ENCODE data around the gene ECE2. TPM values are rescaled to one million over a fixed set of nuclear protein-coding genes. Genes with fewer than 3 reads are reported as not detected.
A peak's percentile ranks its signal among the peaks of the same experiment; 100 is the strongest.
"Not testable (repeated sequence)": the region's sequence is repeated elsewhere in the genome, so short reads cannot be mapped to it uniquely, and the experiment has no call there.

The ECE2 gene
- polyA plus RNA-seq, 1 donor from 2014 or later: not detected

DNA sequence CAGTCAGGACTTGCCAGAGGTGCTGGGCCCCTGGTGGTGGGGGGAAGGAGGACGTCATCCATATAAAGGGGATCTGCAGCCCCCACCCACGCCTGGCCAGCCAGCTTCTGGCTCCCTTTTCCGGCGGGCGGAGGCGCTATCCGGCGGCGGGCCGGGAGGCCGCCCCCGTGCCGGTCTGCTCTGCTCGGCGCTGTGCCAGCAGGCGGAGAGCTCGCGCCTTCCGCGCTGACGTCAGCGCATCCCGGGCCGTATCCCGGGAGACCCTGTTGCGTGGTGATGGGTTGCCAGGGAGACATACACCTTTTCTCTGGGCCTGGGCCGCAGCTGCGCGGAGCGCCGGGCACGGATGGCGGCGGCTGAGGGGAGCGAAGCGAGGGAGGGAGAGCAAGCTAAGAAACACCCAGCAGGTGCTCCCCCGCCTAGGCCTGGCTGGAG is 62.7 kb downstream of the ECE2 start:
- Mint-ChIP-seq H3K9me3 (no peaks in the 10 kb centered on the region), H3K4me1 (peaks cover 5 to 22% (median 17%) of the 10 kb centered on the region in 3 donors), H3K36me3 (peaks cover 8% of the 10 kb centered on the region), H3K4me3 (peak overlapping the region in 2 of 4 donors; percentile 12 to 15), H3K27me3 (no peaks in the 10 kb centered on the region), H3K27ac (peak overlapping the region in 1 of 3 donors; percentile 40)

DNA sequence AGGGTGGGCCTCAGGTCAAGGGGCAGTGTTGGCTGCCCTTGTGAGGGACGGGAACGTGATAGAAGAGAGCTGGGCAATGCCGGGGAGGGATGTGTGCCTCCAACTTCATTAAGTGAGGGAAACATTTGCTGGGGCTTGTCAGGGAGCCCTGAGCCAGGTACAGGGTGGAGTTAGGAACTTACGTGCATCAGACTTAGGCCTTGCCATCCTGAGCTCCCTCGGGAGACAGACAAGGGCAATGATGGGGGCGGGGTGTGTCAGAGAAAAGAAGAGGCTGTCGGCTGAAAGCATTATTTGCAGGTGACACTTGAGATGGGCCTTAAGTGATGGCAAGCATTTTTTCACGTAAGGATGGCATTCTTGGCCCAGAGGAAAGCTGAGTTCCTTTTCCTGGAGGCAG is 63.2 kb downstream of the ECE2 start:
- Mint-ChIP-seq H3K27ac (peak overlapping the region in 1 of 3 donors; percentile 40), H3K4me1 (peaks cover 5 to 22% (median 17%) of the 10 kb centered on the region in 3 donors), H3K36me3 (peaks cover 8% of the 10 kb centered on the region), H3K27me3 (no peaks in the 10 kb centered on the region), H3K9me3 (no peaks in the 10 kb centered on the region), H3K4me3 (peak overlapping the region in 2 of 4 donors; percentile 12 to 33)

DNA sequence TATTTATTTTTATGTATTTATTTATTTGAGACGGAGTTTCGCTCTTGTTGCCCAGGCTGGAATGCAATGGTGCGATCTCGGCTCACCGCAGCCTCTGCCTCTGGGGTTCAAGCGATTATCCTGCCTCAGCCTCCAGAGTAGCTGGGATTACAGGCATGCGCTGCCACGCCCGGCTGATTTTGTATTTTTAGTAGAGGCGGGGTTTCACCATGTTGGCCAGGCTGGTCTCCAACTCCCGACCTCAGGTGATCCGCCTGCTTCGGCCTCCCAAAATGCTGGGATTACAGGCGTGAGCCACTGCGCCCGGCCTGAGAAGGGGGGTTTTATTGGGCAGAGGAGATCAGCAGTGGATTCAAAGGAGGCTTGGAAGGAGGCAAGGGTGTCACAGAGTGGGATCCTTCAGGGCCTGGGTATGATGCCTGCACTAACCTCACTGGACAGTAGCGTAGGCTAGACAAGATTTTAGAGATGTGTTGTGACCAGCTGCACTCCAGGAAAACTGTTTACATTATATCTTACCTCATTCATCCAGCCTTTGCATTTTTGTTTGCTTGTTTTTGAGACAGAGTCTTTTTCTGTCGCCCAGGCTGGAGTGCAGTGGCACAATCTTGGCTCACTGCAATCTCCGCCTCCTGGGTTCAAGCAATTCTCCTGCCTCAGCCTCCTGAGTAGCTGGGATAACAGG is 63.8 kb downstream of the ECE2 start:
- not testable (repeated sequence) for H3K4me3 Mint-ChIP-seq, H3K27ac Mint-ChIP-seq, H3K9me3 Mint-ChIP-seq, H3K27me3 Mint-ChIP-seq, H3K36me3 Mint-ChIP-seq
- peaks cover 5 to 22% (median 17%) of the 10 kb centered on the region in 3 donors for H3K4me1 Mint-ChIP-seq

DNA sequence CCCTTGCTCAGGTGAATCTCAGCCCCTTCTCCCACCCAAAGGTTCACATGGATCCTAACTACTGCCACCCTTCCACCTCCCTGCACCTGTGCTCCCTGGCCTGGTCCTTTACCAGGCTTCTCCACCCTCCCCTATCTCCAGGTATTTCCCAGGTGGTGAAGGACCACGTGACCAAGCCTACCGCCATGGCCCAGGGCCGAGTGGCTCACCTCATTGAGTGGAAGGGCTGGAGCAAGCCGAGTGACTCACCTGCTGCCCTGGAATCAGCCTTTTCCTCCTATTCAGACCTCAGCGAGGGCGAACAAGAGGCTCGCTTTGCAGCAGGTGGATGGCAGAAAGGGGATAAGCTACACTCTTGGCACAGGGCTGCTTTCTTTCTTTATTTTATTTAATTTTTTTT is 66.1 kb downstream of the ECE2 start:
- H3K4me1 Mint-ChIP-seq: peaks cover 0 to 11% (median 6%) of the 10 kb centered on the region in 3 donors

More for the DNA sequence above, 66.1 kb downstream of the ECE2 start:
- no peaks in the 10 kb centered on the region for H3K9me3 Mint-ChIP-seq
- H3K27ac Mint-ChIP-seq: no peak overlapping the region
- H3K4me3 Mint-ChIP-seq: no peak overlapping the region
- peaks cover 6% of the 10 kb centered on the region for H3K36me3 Mint-ChIP-seq
- H3K27me3 Mint-ChIP-seq: no peaks in the 10 kb centered on the region

Other genes with a start within 250 kb of the ECE2 start
- not detected for gene HTR3D, start 244.3 kb upstream of the ECE2 start, polyA plus RNA-seq
- gene HTR3C, start 223.0 kb upstream of the ECE2 start, polyA plus RNA-seq: not detected
- not detected for gene HTR3E, start 179.0 kb upstream of the ECE2 start, polyA plus RNA-seq
- gene EIF2B5, start 140.7 kb upstream of the ECE2 start, polyA plus RNA-seq: 44.5 TPM
- gene DVL3, start 120.6 kb upstream of the ECE2 start, polyA plus RNA-seq: 6.4 TPM
- gene AP2M1, start 101.2 kb upstream of the ECE2 start, polyA plus RNA-seq: 249 TPM
- gene ABCF3, start 89.8 kb upstream of the ECE2 start, polyA plus RNA-seq: 49.1 TPM
- 0.20 TPM for gene VWA5B2, start 46.4 kb upstream of the ECE2 start, polyA plus RNA-seq
- 72.3 TPM for gene ALG3, start 27.1 kb upstream of the ECE2 start, polyA plus RNA-seq
- 3.2 TPM for gene EEF1AKMT4, start 26.4 kb upstream of the ECE2 start, polyA plus RNA-seq
- gene CAMK2N2, start 14.5 kb upstream of the ECE2 start, polyA plus RNA-seq: not detected
- gene PSMD2, start 23.2 kb downstream of the ECE2 start, polyA plus RNA-seq: 143 TPM
- gene EIF4G1, start 38.6 kb downstream of the ECE2 start, polyA plus RNA-seq: 28.0 TPM
- gene FAM131A, start 61.6 kb downstream of the ECE2 start, polyA plus RNA-seq: 2.6 TPM
- 0.53 TPM for gene CLCN2, start 85.6 kb downstream of the ECE2 start, polyA plus RNA-seq
- 40.8 TPM for gene POLR2H, start 85.7 kb downstream of the ECE2 start, polyA plus RNA-seq
- gene THPO, start 102.2 kb downstream of the ECE2 start, polyA plus RNA-seq: 0.14 TPM
- gene CHRD, start 104.0 kb downstream of the ECE2 start, polyA plus RNA-seq: not detected

All from IgD-negative memory B cell (primary cell).